Limb (tissue), 2 donors: ENCODE data around the gene ACAD9.
"Not testable (repeated sequence)": the region's sequence is repeated elsewhere in the genome, so short reads cannot be mapped to it uniquely, and the experiment has no call there.

Experiments used
- DNase-seq, 2 donors: peaks; one replicate each; pipeline ENCODE4 v3.0.0-alpha.2; 2016; ENCODE audit errors: extremely low spot score in 2 of 2

ACAD9 gene

DNA sequence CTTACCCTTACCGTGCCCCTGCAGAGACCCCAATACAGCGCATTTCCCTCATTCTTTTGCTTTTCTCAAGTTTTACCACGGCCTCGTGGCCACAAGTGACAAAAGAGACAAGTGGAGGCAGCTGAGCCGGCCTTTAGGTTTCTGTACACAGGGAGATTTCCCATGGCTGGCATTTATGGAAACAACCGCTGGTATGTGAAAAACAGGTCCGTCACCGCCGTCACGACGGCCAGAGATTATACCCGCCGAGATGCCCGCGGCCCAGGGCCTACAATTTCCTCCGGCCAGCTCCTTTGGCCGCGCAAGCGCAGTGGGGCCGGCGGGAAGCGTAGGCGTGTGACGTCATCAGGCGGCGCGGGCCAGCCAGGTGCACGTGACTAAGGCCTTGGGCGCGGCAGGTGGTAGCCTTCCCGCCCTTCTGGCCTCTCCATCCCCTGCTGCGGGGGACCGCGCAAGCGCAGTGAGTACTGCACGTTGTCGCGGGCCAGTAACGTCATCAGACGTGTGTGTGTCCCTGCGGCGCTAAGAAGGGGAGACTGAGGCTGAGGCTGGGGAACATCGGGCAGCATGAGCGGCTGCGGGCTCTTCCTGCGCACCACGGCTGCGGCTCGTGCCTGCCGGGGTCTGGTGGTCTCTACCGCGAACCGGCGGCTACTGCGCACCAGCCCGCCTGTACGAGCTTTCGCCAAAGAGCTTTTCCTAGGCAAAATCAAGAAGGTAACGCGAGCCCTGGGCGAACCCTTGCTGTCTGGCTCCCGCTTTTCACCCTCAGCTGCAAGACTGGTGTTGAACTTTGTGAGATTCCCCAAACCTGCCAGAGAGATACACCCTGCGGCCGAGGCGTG, at the start of gene ACAD9:
TSS of gene ACAD9 (plus strand) at position 496 of the 845 bp plus-strand sequence. CDS start at position 568, 72 bp downstream.
- DNase-seq: peak; percentile 98

GRCh38 chr3:128829925-128830625, 49.3 kb upstream of the ACAD9 start:
- not testable (repeated sequence) for DNase-seq

GRCh38 chr3:128830762-128831161, 48.7 kb upstream of the ACAD9 start:
- not testable (repeated sequence) for DNase-seq

GRCh38 chr3:128832979-128833378, 46.4 kb upstream of the ACAD9 start:
- not testable (repeated sequence) for DNase-seq

DNA sequence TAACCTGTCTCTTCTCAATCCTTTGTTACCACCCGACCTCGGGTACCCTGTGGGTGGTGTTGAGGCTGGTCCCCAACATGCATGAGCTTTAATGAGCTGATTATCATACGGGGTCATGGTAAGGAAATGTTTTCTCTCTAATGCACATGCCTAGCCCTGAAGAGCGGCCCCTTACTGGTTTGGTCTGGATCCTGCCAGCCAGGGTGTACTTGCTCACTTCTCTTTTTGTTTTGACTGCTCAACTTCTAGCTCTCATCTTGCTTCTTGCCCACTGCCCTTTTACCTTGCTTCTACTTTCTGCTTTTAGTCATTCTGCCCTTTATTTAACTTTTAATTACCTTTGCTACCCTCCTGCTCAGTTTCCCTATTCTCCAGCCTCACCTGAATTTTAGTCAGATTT, 44.3 kb upstream of the ACAD9 start:
- DNase-seq: no peak

GRCh38 chr3:128841926-128842920, 37.2 kb upstream of the ACAD9 start:
- DNase-seq: no peak

DNA sequence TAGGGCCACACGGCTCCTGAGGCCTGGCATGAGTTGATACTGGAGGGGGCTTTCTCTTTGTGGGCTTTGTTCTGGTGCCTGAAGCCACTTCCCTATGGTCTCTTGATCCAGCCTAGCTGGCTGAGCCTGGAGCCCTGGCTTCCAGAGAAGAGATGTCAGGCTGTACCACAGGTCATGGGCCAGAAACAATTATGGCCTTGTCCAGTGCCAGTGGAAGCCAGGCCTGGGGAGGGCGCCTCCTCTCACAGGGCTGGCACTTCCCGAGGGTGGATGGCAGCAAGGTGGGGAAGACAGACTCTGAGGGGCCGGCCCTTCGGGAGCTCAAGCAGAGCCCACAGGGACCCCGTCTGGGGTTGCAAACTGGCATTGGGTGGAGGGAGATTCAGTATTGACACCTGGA, 34.9 kb upstream of the ACAD9 start:
- DNase-seq: no peak

DNA sequence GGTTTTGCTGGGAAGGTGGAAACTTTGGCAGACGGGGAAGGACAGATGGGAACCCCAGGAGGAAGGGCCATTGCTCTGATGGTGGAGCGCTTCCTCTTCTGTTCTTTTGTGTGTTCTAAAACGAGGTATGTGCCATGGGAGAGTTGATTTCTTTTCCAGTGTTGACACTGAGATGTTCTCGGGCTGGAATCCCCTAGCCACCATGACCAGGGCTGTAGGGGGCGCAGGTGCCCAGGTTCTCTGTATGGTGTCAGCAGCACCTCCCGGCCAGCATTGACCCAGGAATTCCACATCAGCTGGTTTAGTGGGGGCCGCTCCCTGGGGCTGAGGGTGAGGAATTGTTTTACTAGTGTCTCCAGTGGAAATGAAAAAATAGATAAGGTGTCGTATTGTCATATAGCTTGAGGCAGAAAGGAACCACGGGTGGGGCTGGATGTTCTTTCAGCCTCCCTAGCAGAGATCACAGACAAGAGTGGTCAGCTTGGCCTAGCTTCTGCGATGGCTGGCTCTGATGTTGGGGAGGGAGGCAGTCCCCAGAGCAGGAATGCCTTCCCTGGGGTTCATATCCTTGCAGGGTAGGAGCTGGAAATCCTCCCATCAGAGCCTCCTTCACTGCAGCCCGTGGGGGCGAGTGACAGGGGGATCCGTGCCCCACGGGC, 34.2 kb upstream of the ACAD9 start:
- DNase-seq: no peak

DNA sequence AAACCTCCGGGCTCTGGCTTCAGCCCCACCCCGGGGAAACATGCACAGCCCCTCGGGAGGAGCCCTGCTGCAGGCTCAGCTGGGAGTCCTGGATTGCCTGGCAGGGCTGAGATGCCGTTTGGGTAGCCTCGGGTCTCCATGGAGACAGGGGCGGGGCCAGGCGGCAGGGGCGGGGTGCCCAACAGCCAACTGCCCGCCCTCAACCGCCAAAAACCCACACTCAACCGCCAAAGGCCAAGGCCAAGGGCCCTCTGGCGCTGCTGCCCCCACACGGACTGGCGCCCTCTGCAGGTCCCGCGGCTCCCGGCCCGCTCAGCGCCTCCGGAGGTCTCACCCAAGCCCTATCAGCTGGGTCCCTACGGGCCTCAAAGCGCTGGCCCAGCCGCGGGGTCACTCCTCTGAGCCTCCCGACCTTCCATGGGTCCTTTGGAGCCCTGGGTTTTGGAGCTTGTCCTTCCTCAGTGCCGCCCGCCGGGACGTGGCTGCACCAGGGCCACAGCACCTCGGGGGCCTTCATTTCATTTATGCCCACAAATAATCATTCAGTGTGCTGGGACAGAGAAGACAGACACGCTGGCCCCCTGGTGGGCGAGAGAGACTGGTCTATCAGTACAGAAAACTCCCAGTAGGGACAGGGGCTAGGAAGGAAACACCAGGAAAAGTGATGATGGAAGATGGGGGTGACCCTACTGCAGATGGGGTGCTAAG, 33.5 kb upstream of the ACAD9 start:
- peak; percentile 43 to 86 for DNase-seq

DNA sequence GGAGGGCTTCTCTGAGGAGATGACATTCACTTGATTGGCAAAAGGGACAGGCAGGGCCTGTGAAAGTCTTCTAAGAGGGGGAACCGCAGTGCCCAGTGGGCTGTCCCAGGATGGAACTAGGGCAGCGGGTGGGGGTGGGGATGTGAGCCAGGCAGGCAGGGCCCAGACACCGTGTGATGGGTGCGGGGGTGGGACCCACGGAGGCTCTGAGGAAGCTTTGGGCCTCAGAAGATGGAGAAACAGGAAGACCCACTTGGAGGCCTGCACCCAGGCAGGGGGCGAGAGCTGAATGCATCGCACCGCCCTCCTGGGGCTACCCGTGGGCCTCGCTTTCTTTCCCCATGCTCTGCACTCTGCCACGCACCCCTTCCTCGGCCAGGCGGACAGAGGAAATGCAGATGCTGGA, 32.9 kb upstream of the ACAD9 start:
- no peak for DNase-seq

DNA sequence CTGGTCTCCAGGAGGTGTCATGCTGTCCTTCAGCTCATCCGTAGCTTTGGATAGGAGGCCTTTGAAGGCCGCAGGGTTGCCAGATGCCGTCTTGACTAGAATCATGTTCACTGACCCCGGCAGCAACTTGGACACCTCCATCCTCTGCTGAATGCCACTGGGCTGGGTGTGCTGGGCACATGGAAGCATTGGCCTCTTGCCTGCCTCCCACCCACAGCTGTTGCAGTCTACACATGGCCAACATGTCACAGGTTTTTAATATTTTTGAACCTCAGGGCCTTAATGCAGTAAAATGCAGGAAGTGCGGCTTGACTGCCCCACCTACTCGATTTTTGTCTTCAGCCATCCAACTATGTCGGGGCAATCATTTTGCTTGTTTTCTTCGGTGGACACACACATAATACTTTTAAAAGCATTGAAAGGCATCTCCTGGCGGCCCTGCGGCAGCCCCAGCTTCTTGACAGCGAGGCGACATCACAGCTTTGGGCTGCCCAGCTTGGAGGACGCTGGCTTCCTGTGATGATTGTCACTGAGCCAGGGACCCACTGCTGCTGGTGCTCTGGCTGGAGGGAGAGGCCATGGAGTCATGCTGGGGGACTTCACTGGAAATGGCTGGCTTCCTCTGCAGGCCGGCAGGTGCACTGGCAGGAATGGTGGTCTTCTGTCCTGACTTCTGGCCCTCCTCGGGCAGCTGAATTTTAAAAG, 31.6 kb upstream of the ACAD9 start:
- no peak for DNase-seq

GRCh38 chr3:128848936-128849335, 30.5 kb upstream of the ACAD9 start:
- DNase-seq: no peak

DNA sequence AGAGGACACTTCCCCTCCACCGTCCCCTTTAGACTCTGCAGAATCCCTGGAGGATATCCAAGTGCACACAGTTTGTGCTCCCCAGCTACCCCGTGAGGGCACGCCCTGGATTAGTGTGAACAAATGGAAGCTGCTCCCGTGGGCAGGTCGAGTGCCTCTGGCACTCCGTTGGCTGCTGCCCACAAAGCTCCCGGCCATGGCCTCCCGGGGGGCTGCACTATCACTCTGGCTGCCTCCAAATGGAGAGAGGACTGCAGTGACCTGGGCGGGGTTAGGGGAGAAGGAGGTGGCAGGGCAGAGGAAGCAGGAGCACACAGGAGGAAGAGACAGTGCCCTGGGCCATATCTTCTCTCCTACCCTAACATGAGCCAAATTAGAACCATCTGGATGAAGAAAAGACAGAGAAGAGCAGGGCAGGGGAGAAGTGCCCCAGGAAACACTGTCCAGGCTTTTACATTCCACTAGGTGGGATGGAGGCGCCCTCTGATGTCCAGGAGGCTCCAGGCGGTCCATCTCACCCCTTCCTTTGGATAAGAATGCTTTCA, 29.4 kb upstream of the ACAD9 start:
- DNase-seq: no peak

DNA sequence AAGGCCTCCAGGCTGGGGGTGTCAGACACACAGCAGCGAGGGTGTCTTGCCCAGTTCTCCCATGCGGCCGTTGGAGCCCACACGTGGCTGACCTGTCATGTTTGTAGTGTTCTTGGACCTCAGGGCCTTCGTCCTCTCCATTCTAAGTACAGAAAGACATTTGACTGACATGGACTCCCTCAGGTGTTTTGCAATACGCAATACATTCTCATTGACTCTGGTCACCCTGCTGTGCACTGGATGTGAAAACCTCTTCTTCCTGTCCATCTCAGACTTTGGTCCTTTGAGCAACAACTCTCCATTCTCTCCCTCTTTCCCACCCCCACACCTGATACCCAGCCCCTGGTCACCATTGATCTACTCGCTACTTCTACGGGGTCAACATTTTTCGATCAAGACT, 28.9 kb upstream of the ACAD9 start:
- DNase-seq: no peak

DNA sequence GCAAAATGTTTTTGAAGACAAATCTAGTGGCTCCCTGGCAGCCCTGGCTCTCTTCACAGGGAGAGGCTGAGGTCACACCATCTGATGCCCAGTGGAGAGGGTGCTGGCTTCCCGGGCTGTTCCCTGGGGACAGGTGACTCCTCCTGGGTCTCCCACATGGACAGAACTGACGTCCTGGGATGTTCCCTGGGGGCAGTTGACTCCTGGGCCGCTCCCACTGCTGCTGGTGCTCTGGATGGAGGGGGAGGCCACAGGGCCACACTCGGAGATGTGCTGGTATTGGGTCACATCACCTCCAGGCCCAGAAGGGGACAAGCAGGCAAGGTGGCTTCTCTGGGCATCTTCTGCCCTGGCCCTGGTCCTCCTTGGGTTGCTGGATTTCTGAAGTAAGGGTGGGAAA, 27.8 kb upstream of the ACAD9 start:
- DNase-seq: no peak

DNA sequence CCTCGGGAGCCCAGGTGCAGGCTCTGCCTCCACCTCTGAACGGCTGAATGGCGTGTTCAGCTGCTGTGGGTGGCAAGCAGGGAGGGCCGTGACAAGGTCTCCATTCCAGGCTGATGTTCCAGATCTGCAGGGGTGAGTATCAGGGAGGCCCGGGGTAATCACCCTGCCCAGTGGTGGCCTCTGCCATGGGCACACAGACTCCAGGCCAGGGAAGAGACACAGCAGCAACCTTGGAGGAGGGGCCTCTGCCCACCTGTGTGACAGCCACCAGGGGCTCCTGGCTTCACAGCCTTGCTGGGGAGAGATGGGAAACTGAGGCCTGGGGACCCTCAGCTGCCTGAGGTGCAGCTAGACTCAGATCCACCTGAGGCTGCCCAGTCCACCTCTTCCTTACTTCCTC, 25.6 kb upstream of the ACAD9 start:
- DNase-seq: no peak

DNA sequence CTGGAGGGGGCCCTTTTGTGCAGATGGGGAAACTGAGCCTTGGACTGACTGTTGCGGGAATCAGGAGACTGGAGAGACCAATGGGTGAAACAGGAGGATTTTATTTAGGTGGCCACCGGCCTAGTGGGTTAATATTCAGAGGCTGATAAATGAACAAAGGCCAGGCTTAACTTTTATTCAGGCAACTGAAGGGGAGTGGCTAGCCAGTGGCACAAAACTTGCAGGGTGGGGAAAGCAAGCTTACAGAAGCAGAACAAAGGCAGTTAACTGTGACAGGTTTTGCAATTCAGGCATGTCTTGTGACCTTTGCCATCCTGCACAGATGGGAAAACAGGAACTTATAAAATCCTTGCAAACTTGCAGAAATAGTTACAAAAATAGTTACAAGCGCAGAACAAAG, 24.9 kb upstream of the ACAD9 start:
- DNase-seq: no peak

- no peak for DNase-seq
Measured at GRCh38 chr3:128855569-128855968, 23.9 kb upstream of the ACAD9 start.

DNA sequence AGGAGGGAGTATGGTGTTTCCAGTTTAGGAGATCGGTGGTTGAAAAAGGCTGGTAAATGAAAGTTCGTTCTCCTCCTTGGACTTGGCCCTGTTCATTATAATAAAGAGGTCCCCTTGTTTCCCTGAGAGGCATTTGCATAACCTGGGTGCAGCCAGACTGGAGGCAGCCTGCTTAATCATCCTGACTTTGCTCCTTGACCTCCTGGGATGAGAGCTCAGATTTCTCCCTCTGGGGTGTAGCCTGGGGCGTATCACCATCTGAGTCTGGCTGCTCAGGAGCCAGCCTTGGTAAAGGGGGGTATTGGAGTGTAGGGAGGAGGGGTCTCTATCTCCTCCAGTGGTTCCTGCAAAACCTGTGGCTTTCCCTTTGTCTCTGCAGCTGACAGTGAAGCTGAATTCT, 21.3 kb upstream of the ACAD9 start:
- DNase-seq: no peak

DNA sequence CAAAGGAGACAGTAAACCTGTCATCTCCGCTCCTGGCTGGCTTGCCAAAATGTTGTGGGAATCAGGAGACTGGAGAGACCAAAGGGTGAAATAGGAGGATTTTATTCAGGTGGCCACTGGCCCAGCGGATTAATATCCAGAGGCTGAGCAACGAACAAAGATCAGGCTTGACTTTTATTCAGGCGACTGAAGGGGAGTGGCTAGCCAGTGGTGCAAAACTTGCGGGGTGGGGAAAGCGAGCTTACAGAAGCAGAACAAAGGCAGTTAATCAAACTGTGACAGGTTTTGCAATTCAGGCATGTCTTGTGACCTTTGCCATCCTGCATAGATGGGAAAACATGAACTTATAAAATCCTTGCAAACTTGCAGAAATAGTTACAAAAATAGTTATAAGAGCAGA, 19.8 kb upstream of the ACAD9 start:
- DNase-seq: no peak
